ENCODE results near the gene WHAMM.

Gene WHAMM

DNA sequence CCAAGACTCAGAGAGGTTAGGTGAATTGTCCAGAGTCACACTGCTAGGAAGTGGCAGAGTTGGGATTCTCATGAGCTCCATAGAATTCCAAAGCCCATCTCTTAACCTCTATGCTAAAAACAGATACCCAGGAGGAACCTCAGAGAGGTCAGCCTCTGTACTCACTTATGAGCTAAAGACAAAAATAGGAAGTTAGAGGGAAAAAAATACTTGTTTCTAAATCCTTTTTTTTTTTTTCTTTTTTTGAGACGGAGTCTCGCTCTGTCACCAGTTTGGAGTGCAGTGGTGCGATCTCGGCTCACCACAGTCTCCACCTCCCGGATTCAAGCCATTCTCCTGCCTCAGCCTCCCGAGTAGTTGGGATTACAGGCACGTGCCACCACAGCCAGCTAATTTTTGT lies 34.9 kb upstream of the WHAMM start:
- ChIA-PET CTCF (no interaction called here), POLR2A (interaction anchor here (0.6 to 1.3 kb wide), 3 partner anchors 22 to 661 kb away, joined by 4 to 6 read pairs (median 5); no protein-coding TSS in a partner anchor)
- Histone ChIP-seq H3K27ac (ENCODE audit: extremely low read depth, low read depth, low read length) (no peak overlapping the region), H3K4me3 (ENCODE audit: low read depth, low read length) (no peak overlapping the region), H3K9me3 (ENCODE audit: control insufficient read depth, insufficient read depth, low read depth, low read length) (no peaks in the 10 kb centered on the region), H3K36me3 (ENCODE audit: control insufficient read depth in 2 of 2, insufficient read depth in 1 of 2, low read length in 2 of 2) (no peaks in the 10 kb centered on the region), H3K4me1 (ENCODE audit: control insufficient read depth, insufficient read depth, low read length) (no peaks in the 10 kb centered on the region)
- TF ChIP-seq ZNF146 (tag by site-specific recombination; IDR thresholded peaks at IDR 0.05) (no peak), ZNF10 (tag by site-specific recombination; IDR thresholded peaks at IDR 0.05) (no peak), MYNN (tag by site-specific recombination; IDR thresholded peaks at IDR 0.05; ENCODE audit: borderline replicate concordance) (no peak), ZNF404 (tag by site-specific recombination; IDR thresholded peaks at IDR 0.05) (no peak), ZNF423 (tag by site-specific recombination; IDR thresholded peaks at IDR 0.05) (no peak), ZNF366 (tag by site-specific recombination; conservative IDR thresholded peaks at IDR 0.05) (no peak), ZNF701 (tag by site-specific recombination; IDR thresholded peaks at IDR 0.05) (no peak)
- TF ChIP-seq, protein P1, sequence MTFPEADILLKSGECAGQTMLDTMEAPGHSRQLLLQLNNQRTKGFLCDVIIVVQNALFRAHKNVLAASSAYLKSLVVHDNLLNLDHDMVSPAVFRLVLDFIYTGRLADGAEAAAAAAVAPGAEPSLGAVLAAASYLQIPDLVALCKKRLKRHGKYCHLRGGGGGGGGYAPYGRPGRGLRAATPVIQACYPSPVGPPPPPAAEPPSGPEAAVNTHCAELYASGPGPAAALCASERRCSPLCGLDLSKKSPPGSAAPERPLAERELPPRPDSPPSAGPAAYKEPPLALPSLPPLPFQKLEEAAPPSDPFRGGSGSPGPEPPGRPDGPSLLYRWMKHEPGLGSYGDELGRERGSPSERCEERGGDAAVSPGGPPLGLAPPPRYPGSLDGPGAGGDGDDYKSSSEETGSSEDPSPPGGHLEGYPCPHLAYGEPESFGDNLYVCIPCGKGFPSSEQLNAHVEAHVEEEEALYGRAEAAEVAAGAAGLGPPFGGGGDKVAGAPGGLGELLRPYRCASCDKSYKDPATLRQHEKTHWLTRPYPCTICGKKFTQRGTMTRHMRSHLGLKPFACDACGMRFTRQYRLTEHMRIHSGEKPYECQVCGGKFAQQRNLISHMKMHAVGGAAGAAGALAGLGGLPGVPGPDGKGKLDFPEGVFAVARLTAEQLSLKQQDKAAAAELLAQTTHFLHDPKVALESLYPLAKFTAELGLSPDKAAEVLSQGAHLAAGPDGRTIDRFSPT (tag by site-specific recombination; IDR thresholded peaks at IDR 0.05): no peak

DNA sequence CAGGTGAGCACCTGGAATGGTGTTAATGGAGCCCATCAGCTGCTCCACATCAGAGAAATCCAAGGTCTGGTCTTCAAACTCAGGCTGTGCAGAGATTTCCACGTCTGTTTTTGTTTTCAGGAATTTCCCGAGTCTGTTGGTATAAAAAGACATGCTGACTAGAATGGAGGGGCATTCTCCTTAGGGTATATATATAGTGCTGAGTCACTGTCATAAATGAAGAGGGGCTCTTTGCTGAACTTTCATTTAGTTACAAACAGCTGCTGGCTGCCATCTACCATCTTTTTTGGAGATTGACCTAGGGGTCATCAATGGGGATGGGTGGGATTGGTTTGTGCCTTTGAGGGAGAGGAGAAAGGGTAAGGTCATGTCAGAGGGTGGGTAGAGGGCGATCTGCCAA lies 30.7 kb upstream of the WHAMM start:
- H3K27ac ChIP-seq (ENCODE audit: extremely low read depth, low read depth, low read length): no peak overlapping the region
- ChIA-PET POLR2A (interaction anchor here (0.5 kb wide), 1 partner anchor 77 kb away, joined by 4 read pairs; no protein-coding TSS in a partner anchor), CTCF (no interaction called here)
- H3K36me3 ChIP-seq (ENCODE audit: control insufficient read depth in 2 of 2, insufficient read depth in 1 of 2, low read length in 2 of 2): no peaks in the 10 kb centered on the region
- H3K9me3 ChIP-seq (ENCODE audit: control insufficient read depth, insufficient read depth, low read depth, low read length): no peaks in the 10 kb centered on the region
- H3K4me1 ChIP-seq (ENCODE audit: control insufficient read depth, insufficient read depth, low read length): no peaks in the 10 kb centered on the region
- no peak overlapping the region for H3K4me3 ChIP-seq (ENCODE audit: low read depth, low read length)
- no peak for TF ChIP-seq ZNF529 (tag by site-specific recombination; IDR thresholded peaks at IDR 0.05; ENCODE audit: insufficient replicate concordance)
- TF ChIP-seq SETDB1 (IDR thresholded peaks at IDR 0.05; ENCODE audit: insufficient read length, low read length): no peak
- no peak for TF ChIP-seq ZNF341 (tag by site-specific recombination; IDR thresholded peaks at IDR 0.05; ENCODE audit: low read depth)
- TF ChIP-seq ZNF19 (tag by site-specific recombination; IDR thresholded peaks at IDR 0.05; ENCODE audit: low read depth): no peak
- no peak for TF ChIP-seq ZNF223 (tag by site-specific recombination; IDR thresholded peaks at IDR 0.05)
- no peak for TF ChIP-seq ZNF335 (tag by site-specific recombination; conservative IDR thresholded peaks at IDR 0.05)
- TF ChIP-seq ZNF585B (tag by site-specific recombination; IDR thresholded peaks at IDR 0.05): no peak
- TF ChIP-seq ZNF837 (tag by site-specific recombination; IDR thresholded peaks at IDR 0.05): no peak
- no peak for TF ChIP-seq ZNF37A (tag by site-specific recombination; IDR thresholded peaks at IDR 0.05)
- no peak for TF ChIP-seq ZFP69B (tag by site-specific recombination; IDR thresholded peaks at IDR 0.05)
- no peak for TF ChIP-seq ZNF175 (tag by site-specific recombination; IDR thresholded peaks at IDR 0.05)
- no peak for TF ChIP-seq YY1 (tag by site-specific recombination; IDR thresholded peaks at IDR 0.05)
- TF ChIP-seq, protein P2, sequence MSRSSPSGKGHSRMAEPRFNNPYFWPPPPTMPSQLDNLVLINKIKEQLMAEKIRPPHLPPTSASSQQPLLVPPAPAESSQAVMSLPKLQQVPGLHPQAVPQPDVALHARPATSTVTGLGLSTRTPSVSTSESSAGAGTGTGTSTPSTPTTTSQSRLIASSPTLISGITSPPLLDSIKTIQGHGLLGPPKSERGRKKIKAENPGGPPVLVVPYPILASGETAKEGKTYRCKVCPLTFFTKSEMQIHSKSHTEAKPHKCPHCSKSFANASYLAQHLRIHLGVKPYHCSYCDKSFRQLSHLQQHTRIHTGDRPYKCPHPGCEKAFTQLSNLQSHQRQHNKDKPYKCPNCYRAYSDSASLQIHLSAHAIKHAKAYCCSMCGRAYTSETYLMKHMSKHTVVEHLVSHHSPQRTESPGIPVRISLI (tag by site-specific recombination; IDR thresholded peaks at IDR 0.05): no peak
- no peak for TF ChIP-seq ZNF768 (tag by site-specific recombination; IDR thresholded peaks at IDR 0.05)
- no peak for TF ChIP-seq KLF10 (tag by site-specific recombination; IDR thresholded peaks at IDR 0.05)
- TF ChIP-seq, protein P3, sequence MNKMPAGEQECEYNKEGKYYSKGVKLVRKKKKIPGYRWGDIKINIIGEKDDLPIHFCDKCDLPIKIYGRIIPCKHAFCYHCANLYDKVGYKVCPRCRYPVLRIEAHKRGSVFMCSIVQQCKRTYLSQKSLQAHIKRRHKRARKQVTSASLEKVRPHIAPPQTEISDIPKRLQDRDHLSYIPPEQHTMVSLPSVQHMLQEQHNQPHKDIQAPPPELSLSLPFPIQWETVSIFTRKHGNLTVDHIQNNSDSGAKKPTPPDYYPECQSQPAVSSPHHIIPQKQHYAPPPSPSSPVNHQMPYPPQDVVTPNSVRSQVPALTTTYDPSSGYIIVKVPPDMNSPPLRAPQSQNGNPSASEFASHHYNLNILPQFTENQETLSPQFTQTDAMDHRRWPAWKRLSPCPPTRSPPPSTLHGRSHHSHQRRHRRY (tag by site-specific recombination; IDR thresholded peaks at IDR 0.05): no peak
- TF ChIP-seq, protein P4, sequence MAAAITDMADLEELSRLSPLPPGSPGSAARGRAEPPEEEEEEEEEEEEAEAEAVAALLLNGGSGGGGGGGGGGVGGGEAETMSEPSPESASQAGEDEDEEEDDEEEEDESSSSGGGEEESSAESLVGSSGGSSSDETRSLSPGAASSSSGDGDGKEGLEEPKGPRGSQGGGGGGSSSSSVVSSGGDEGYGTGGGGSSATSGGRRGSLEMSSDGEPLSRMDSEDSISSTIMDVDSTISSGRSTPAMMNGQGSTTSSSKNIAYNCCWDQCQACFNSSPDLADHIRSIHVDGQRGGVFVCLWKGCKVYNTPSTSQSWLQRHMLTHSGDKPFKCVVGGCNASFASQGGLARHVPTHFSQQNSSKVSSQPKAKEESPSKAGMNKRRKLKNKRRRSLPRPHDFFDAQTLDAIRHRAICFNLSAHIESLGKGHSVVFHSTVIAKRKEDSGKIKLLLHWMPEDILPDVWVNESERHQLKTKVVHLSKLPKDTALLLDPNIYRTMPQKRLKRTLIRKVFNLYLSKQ (tag by site-specific recombination; IDR thresholded peaks at IDR 0.05; ENCODE audit: borderline replicate concordance): no peak
- no peak for TF ChIP-seq ZFP41 (tag by site-specific recombination; IDR thresholded peaks at IDR 0.05; ENCODE audit: borderline replicate concordance)
- TF ChIP-seq ZBTB20 (tag by site-specific recombination; IDR thresholded peaks at IDR 0.05): no peak
- TF ChIP-seq, protein P5, sequence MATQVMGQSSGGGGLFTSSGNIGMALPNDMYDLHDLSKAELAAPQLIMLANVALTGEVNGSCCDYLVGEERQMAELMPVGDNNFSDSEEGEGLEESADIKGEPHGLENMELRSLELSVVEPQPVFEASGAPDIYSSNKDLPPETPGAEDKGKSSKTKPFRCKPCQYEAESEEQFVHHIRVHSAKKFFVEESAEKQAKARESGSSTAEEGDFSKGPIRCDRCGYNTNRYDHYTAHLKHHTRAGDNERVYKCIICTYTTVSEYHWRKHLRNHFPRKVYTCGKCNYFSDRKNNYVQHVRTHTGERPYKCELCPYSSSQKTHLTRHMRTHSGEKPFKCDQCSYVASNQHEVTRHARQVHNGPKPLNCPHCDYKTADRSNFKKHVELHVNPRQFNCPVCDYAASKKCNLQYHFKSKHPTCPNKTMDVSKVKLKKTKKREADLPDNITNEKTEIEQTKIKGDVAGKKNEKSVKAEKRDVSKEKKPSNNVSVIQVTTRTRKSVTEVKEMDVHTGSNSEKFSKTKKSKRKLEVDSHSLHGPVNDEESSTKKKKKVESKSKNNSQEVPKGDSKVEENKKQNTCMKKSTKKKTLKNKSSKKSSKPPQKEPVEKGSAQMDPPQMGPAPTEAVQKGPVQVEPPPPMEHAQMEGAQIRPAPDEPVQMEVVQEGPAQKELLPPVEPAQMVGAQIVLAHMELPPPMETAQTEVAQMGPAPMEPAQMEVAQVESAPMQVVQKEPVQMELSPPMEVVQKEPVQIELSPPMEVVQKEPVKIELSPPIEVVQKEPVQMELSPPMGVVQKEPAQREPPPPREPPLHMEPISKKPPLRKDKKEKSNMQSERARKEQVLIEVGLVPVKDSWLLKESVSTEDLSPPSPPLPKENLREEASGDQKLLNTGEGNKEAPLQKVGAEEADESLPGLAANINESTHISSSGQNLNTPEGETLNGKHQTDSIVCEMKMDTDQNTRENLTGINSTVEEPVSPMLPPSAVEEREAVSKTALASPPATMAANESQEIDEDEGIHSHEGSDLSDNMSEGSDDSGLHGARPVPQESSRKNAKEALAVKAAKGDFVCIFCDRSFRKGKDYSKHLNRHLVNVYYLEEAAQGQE (tag by site-specific recombination; IDR thresholded peaks at IDR 0.05): no peak

All from HEK293 (cell line).